Measurements from ENCODE around the gene IL13. TPM values are rescaled to one million over a fixed set of nuclear protein-coding genes. Genes with fewer than 3 reads are reported as not detected.

IL13 gene
- total RNA-seq, 4 donors from 2014 or later = 0.44 to 0.98 TPM; not detected in 2

GRCh38 chr5:132680780-132681475, 23.0 kb downstream of the IL13 start:
- no peaks in the 10 kb centered on the region for H3K27me3 ChIP-seq
- DNase-seq (ENCODE audit: low spot score in 2 of 2) = no peak
- H3K4me3 ChIP-seq = no peak overlapping the region
- 90 to 93% methylated on average over 8 of the region's 8 CpGs for WGBS, 2 donors
- peaks cover 0 to 10% (median 0%) of the 10 kb centered on the region in 4 donors for H3K4me1 ChIP-seq
- no peak overlapping the region for H3K27ac ChIP-seq
- H3K36me3 ChIP-seq = no peaks in the 10 kb centered on the region
- no peaks in the 10 kb centered on the region for H3K9me3 ChIP-seq
- TF ChIP-seq EP300 (IDR thresholded peaks at IDR 0.05) = no peak
- no peak for TF ChIP-seq CTCF (IDR thresholded peaks at IDR 0.05)
- no peak for TF ChIP-seq POLR2A (IDR thresholded peaks at IDR 0.05)

GRCh38 chr5:132681476-132681831, 23.5 kb downstream of the IL13 start:
- H3K4me3 ChIP-seq = no peak overlapping the region
- H3K9me3 ChIP-seq = no peaks in the 10 kb centered on the region
- TF ChIP-seq EP300 (IDR thresholded peaks at IDR 0.05) = no peak
- no peak for TF ChIP-seq CTCF (IDR thresholded peaks at IDR 0.05)
- TF ChIP-seq POLR2A (IDR thresholded peaks at IDR 0.05) = no peak
- H3K27ac ChIP-seq = no peak overlapping the region
- H3K36me3 ChIP-seq = no peaks in the 10 kb centered on the region
- WGBS, 2 donors = 87% methylated on average over 2 of the region's 2 CpGs
- DNase-seq (ENCODE audit: low spot score in 2 of 2) = no peak
- H3K4me1 ChIP-seq = peaks cover 0 to 10% (median 0%) of the 10 kb centered on the region in 4 donors
- no peaks in the 10 kb centered on the region for H3K27me3 ChIP-seq

GRCh38 chr5:132681983-132682382, 24.0 kb downstream of the IL13 start:
- Histone ChIP-seq H3K4me3 (no peak overlapping the region), H3K36me3 (no peaks in the 10 kb centered on the region), H3K27me3 (no peaks in the 10 kb centered on the region), H3K9me3 (no peaks in the 10 kb centered on the region), H3K27ac (no peak overlapping the region), H3K4me1 (peaks cover 0 to 7% (median 0%) of the 10 kb centered on the region in 4 donors)
- no peak for DNase-seq (ENCODE audit: low spot score in 2 of 2)
- TF ChIP-seq POLR2A (IDR thresholded peaks at IDR 0.05) (no peak), EP300 (IDR thresholded peaks at IDR 0.05) (no peak), CTCF (IDR thresholded peaks at IDR 0.05) (no peak)
- 93 to 100% methylated on average over 3 of the region's 4 CpGs for WGBS, 2 donors

- H3K27me3 ChIP-seq = no peaks in the 10 kb centered on the region
- no peak for DNase-seq (ENCODE audit: low spot score in 2 of 2)
- 71 to 72% methylated on average over 6 of the region's 6 CpGs for WGBS, 2 donors
- TF ChIP-seq CTCF (IDR thresholded peaks at IDR 0.05) = no peak
- TF ChIP-seq POLR2A (IDR thresholded peaks at IDR 0.05) = no peak
- TF ChIP-seq EP300 (IDR thresholded peaks at IDR 0.05) = no peak
- H3K4me1 ChIP-seq = no peaks in the 10 kb centered on the region
- H3K36me3 ChIP-seq = no peaks in the 10 kb centered on the region
- no peaks in the 10 kb centered on the region for H3K9me3 ChIP-seq
- no peak overlapping the region for H3K4me3 ChIP-seq
- H3K27ac ChIP-seq = no peak overlapping the region
These were observed 26.5 kb downstream of the IL13 start for GRCh38 chr5:132684491-132684890.

GRCh38 chr5:132684922-132685720, 27.1 kb downstream of the IL13 start:
- 80 to 81% methylated on average over 12 of the region's 12 CpGs for WGBS, 2 donors
- H3K9me3 ChIP-seq = no peaks in the 10 kb centered on the region
- TF ChIP-seq EP300 (IDR thresholded peaks at IDR 0.05) (no peak), CTCF (IDR thresholded peaks at IDR 0.05) (no peak), POLR2A (IDR thresholded peaks at IDR 0.05) (no peak)

More at GRCh38 chr5:132684922-132685720, 27.1 kb downstream of the IL13 start:
- Histone ChIP-seq H3K27me3 (no peaks in the 10 kb centered on the region), H3K27ac (no peak overlapping the region), H3K4me3 (no peak overlapping the region), H3K4me1 (no peaks in the 10 kb centered on the region), H3K36me3 (no peaks in the 10 kb centered on the region)
- no peak for DNase-seq (ENCODE audit: low spot score in 2 of 2)

Data from tibial nerve (tissue), 4 donors.